NCI-H2171 treated with DMSO at 0.1 percent for 48 hours (cell line): Measurements from ENCODE around the gene TENM4.

ENCODE experiments used
- DNase-seq: peaks from one replicate; lab custom pipeline; 2025; lab: John Stamatoyannopoulos, UW

TENM4 gene

GRCh38 chr11:79440571-79441460, at the start of gene TENM4:
TSS of gene TENM4 (minus strand) at chr11:79441030. CDS start at chr11:79069944, 371,086 bp downstream.
- DNase-seq: peak; percentile 94

- no peak for DNase-seq
Observed at GRCh38 chr11:79488286-79488685, 47.5 kb upstream of the TENM4 start.

DNA sequence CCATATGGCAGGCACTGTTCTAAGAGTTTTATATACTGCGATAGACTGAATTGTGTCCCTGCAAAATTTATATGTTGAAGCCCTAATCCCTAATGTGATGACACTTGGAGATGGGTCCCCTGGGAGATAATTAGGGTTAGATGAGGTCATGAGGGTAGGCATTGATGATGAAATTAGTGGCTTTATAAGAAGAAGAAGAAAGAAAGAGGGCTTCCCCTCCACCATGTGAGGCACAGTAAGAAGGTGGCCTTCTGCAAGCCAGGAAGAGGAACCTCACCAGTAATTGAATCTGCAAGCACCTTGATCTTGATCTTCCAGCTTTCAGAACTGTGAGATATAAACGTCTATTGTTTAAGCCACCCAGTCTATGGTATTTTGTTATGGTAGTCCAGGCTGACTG, 46.6 kb upstream of the TENM4 start:
- no peak for DNase-seq

- DNase-seq: no peak
Observed at GRCh38 chr11:79486242-79486984, 45.6 kb upstream of the TENM4 start.

- no peak for DNase-seq
Observed at GRCh38 chr11:79485694-79486093, 44.9 kb upstream of the TENM4 start.

- DNase-seq: no peak
Observed at GRCh38 chr11:79484872-79485271, 44.0 kb upstream of the TENM4 start.

GRCh38 chr11:79482800-79483199, 42.0 kb upstream of the TENM4 start:
- no peak for DNase-seq

DNA sequence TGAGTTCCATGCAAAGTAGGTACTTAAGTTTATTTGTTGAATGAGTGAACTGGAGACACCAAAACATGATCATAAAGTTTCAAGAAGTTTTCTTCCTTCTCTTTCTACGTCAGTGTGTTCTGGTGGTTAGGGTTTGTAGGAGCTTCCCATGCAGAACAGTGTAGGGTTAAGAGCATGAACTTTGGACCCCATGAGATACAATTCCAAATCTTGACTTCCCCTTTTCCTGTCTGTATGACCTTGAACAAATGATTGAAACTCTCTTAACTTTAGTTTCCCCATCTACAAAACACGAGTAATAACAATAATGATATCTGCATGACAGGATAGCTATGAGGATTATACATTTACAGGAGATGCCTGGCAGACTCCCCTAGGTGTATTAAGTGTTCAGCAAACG, 41.0 kb upstream of the TENM4 start:
- no peak for DNase-seq

- no peak for DNase-seq
Observed at GRCh38 chr11:79480864-79481263, 40.0 kb upstream of the TENM4 start.

GRCh38 chr11:79472819-79473529, 32.1 kb upstream of the TENM4 start:
- no peak for DNase-seq

DNA sequence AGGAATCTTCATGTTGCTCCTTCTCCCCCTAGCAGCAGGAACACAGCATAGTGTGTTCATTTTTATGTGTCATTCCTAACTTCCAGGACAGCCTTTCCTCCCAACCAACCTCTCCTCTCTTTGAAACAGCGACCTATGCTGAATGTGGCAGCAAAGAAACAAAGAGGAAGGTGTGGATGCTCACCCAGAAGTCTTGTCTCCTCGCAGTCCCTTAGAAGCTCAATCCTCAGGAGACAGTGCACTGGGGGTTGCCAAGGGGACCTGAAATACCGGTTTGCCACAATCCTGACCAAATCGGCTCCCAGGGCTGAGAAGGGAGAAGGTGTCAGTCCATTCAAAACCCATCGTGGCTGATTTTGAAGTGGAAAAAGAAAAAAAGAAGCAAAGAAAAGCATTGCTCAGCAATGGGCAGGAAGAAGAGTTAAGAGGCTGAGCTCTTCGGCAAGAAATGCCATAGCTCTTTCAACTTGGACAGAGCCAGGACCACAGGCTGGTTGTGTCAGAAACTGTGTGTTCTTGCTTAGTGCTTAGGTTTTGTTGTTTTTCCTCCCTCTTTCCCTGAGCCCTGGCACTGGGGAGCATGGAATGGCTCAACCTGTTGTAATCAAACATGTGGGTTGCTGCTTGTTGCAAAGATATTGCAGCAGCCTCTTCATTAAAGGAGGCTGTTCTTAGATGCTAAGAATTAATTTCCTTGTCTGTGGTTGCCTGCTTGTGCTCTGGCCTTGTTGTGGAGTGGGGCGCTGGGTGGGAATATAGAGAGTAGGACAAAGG, 30.4 kb upstream of the TENM4 start:
- DNase-seq: no peak

DNA sequence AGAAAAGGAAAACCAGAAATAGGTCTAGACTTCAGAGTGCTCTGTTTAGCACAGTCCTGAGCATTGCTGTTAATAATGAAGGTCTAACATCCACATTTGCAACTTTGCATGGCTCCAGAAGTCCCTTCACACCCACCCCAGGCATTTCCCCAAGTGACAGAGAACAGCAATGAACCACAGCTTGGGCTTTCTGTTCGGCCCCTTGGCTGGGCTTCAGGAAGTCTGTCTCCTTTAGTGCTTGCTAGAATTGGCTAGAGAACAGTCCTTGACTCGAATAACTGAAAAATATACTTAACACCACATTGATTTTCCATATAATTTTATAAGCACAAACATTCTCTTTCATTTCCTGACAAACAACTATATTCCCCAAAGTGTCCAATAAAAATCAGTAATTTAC, 29.3 kb upstream of the TENM4 start:
- DNase-seq: no peak

DNA sequence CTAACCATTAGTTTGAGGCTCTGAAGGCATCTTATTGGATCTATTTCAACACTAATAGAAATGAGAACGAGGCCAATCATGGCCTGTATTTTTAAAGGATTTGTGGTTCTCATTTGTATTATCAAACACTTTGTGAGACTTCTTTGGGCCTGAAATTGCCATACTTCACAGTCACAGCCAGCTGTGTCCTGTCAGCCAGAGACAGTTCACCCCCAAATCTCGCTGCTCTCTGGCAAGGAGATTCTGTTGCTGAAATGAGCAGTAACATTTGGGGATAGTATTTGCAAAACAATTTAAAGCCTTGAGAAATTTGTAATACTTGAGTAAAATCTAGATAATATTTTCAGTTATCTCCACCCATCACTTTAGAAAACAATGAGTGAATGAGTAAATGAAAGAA, 26.9 kb upstream of the TENM4 start:
- no peak for DNase-seq

DNA sequence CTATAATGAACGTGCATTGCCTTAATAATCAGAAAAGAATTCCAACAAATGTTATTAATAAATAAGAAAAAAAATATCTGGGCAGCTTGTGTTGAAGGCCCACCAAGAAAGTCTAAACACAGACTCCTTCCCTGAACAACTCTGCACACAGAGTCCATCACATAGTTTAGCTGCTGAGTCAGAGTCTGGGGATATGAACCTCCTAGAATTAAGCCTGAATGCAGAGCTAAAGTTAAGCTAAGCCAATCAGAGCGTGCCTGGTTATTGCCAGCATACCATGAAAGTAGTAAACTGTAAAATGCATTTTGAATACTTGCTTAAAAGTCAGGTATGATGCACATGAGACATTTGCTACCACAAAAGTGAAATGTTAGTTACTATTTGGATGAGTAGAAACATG, 25.6 kb upstream of the TENM4 start:
- no peak for DNase-seq

DNA sequence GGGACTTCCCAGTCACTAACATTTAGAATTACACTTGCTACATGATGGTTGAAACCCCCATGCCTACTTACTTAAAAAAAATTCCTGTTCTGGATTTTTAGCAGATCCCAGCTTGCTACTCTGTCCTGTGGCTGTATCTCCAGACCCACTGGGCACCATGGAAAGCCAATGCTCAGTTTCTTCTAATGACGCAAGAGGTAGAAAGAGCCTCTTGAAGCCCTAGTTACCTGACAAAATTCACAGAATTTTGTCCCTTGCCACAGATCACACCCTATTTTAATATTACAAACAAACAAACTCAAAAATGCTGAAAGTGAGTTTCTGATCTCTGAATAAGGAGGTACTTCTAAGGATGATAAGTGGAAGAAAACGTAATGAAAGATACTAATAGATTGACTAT, 24.3 kb upstream of the TENM4 start:
- no peak for DNase-seq

DNA sequence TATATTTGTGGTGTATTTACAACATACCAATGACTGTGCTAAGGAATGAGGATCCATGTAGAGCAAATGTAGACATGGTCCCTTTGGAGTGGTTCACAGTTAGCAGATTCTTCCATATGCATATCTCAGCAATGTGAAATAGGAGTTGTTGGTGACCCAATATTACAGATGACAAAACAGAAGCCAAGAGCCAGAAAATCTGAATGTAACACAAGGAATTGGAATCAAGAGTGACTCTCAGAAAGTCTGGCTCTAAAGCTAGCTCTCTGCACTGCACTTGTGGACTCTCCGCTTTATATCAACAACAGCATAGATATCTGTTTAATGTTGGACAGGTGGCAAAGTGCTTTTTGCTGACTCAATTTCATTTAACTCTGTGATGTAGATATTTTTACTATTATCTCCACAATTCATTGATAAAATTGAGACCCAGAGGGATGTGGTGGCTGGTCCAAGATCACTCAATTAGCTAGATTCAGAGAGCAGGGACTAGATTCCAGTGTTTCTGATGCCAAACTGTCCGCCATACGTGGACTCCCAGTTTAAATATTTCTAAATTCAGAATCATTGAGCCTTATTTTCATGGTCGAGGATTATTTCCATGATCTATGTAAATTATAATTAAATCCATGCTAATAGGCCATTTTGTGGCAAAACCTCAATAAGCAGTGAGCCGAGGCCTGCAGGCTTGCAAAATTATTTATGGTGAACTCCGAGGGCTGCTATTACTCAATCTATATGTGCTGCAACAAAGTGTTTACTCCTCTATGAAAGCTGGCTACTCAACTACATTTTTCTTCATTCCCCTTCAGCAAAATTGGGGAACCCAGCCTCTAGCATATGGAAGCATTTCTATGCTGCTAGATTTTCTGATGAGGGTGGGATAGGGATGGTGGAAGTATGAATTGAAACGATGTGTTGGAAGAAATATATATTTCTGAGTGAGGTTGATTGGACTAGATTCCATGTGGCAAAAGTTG, 21.1 kb upstream of the TENM4 start:
- DNase-seq: no peak

DNA sequence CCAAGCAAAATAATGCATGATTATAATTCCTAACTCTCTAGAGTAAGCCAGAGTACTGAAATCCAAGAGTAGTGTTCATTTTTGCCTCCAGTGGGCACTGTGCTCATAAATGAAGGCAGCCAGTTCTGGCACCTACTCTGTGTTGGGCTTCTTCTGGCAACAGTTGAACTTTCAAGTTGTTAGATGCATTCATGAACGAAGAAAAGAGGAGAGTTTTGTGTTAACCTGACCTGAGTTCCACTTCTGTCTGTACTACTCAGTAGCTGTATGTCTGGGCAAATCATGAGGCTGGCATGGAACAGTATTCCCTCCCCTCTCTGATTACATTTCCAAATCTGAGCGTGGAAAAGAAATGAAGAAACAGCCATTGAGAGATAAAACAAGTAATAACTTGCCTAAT, 20.3 kb upstream of the TENM4 start:
- peak; percentile 50 for DNase-seq

DNA sequence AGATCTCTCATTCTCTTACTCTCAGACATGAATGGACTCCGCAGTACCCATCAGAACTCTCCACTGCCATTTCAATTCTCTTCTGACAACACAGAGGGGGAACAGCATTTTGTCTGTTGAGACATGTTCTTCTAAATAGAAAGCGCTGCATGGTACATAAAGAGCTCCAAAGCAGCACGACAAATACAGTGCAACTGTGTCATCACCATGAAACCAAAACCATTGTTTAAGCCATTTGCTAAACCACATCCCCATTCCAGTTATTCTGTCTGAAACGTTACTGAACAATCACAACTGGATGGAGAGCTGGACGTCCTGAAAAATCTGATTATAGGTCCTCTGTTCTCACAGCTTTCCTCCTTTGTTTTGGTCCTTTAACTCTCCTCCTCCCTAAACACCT, 17.9 kb upstream of the TENM4 start:
- DNase-seq: no peak

DNA sequence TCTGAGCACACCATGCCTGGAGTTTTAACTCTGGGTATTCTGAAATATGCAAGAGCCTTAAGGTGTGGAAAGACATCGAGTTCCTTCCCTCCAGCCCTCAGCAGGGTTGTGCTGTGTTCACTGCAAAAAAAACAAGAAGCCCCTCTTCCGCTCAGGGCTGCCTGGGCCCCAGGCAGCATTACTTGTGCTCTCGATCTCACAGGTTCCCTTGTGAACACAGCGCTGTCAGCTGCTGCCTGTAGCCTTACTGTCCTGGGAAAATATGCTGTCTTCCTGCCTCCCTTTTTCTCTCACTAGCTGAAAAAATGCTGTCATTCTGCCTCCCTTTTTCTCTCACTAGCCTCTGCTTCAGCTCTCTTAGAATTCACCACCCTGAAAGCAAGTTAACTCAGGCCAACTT, 15.7 kb upstream of the TENM4 start:
- DNase-seq: no peak

GRCh38 chr11:79453617-79454016, 12.8 kb upstream of the TENM4 start:
- DNase-seq: no peak

GRCh38 chr11:79449040-79449439, 8.2 kb upstream of the TENM4 start:
- no peak for DNase-seq
